NCI-H2171 treated with DMSO at 0.1 percent for 48 hours (cell line): ENCODE data around the gene AIDA.

Experiments used
- DNase-seq: peaks from one replicate; lab custom pipeline; 2025; lab: John Stamatoyannopoulos, UW

Gene AIDA

GRCh38 chr1:222652676-222653075 is 59.6 kb downstream of the AIDA start:
- no peak for DNase-seq

- DNase-seq: no peak
Measured at GRCh38 chr1:222644636-222644980, 67.7 kb downstream of the AIDA start.

- peak; percentile 99 for DNase-seq
Measured at GRCh38 chr1:222643938-222644635, 68.2 kb downstream of the AIDA start.

- no peak for DNase-seq
Measured at GRCh38 chr1:222643606-222643937, 68.7 kb downstream of the AIDA start.

GRCh38 chr1:222642468-222642867 is 69.8 kb downstream of the AIDA start:
- DNase-seq: no peak

GRCh38 chr1:222641269-222641948 is 70.9 kb downstream of the AIDA start:
- no peak for DNase-seq

GRCh38 chr1:222634180-222635013 is 77.9 kb downstream of the AIDA start:
- DNase-seq: peak; percentile 81

GRCh38 chr1:222632749-222633148 is 79.5 kb downstream of the AIDA start:
- DNase-seq: no peak

GRCh38 chr1:222631611-222632208 is 80.6 kb downstream of the AIDA start:
- DNase-seq: no peak

GRCh38 chr1:222629921-222630535 is 82.3 kb downstream of the AIDA start:
- no peak for DNase-seq

- DNase-seq: no peak
Measured at GRCh38 chr1:222627232-222627631, 85.1 kb downstream of the AIDA start.

- no peak for DNase-seq
Measured at GRCh38 chr1:222624214-222624613, 88.1 kb downstream of the AIDA start.

- no peak for DNase-seq
Measured at GRCh38 chr1:222623458-222623857, 88.8 kb downstream of the AIDA start.

GRCh38 chr1:222622765-222623164 is 89.5 kb downstream of the AIDA start:
- no peak for DNase-seq

GRCh38 chr1:222620566-222620965 is 91.7 kb downstream of the AIDA start:
- no peak for DNase-seq

- no peak for DNase-seq
Measured at GRCh38 chr1:222618880-222619596, 93.3 kb downstream of the AIDA start.
